Activated T-helper 1 cell treated with anti-CD3 and anti-CD28 coated beads, Interleukin-12 subunit alpha, Interleukin-12 subunit beta, Interleukin-2, Interleukin-4 antibody, amounts not matched to agents 30 ng/mL and 10 ng/mL and 1 ng/mL, durations not matched to agents 14 hours and 24 hours and 36 hours (primary cell): ENCODE measurements around the gene TRIM65. TPM values are rescaled to one million over a fixed set of nuclear protein-coding genes. Genes with fewer than 3 reads are reported as not detected.

ENCODE experiments used
- DNase-seq: peaks from one replicate; pipeline ENCODE4 v3.0.0; 2021; ENCODE audit warnings: low spot score
- H3K27ac Mint-ChIP-seq: one replicate; pipeline ENCODE4 v1.8.0; 2021; ENCODE audit warnings: mild to moderate bottlenecking, mixed read lengths
- H3K27me3 Mint-ChIP-seq: one replicate; pipeline ENCODE4 v1.8.0; 2022; ENCODE audit warnings: mild to moderate bottlenecking, moderate library complexity, mixed read lengths; ENCODE audit not compliant: insufficient read depth
- H3K36me3 Mint-ChIP-seq: one replicate; pipeline ENCODE4 v1.8.0; 2021; ENCODE audit warnings: low read depth, mixed read lengths
- H3K4me1 Mint-ChIP-seq: one replicate; pipeline ENCODE4 v1.8.0; 2021; ENCODE audit warnings: low read depth, mixed read lengths
- H3K4me3 Mint-ChIP-seq: one replicate; pipeline ENCODE4 v1.8.0; 2021; ENCODE audit warnings: mild to moderate bottlenecking, moderate library complexity, mixed read lengths
- H3K9me3 Mint-ChIP-seq: one replicate; pipeline ENCODE4 v1.8.0; 2021; ENCODE audit warnings: mixed read lengths
- intact Hi-C: fragments of 100-400 bp; cut with micrococcal nuclease; formaldehyde crosslinking; loops from one replicate; pipeline ENCODE4 v1.15.1; 2024
- total RNA-seq: library from RNA; stranded (reverse); gene quantifications from 2 replicates; pipeline ENCODE4 v1.2.3, GENCODE V29; 2022

TRIM65 gene
- total RNA-seq, 1 donor from 2014 or later, result 45.0 TPM

GRCh38 chr17:75898791-75899190, 2.0 kb upstream of the TRIM65 start:
- H3K9me3 Mint-ChIP-seq, result no peaks in the 10 kb centered on the region
- H3K4me3 Mint-ChIP-seq, result peak overlapping the region; percentile 15
- H3K27ac Mint-ChIP-seq, result no peak overlapping the region
- no peaks in the 10 kb centered on the region for H3K27me3 Mint-ChIP-seq
- peaks cover 24% of the 10 kb centered on the region for H3K4me1 Mint-ChIP-seq
- H3K36me3 Mint-ChIP-seq, result peaks cover 22% of the 10 kb centered on the region
- no peak for DNase-seq
- intact Hi-C loops, result loop anchor here (5.0 kb wide), 1 partner anchor 121 kb away; a partner anchor contains a TSS

GRCh38 chr17:75898065-75898464, 1.3 kb upstream of the TRIM65 start:
- Mint-ChIP-seq H3K9me3 (no peaks in the 10 kb centered on the region), H3K27me3 (no peaks in the 10 kb centered on the region), H3K27ac (no peak overlapping the region), H3K4me1 (peaks cover 26% of the 10 kb centered on the region), H3K4me3 (peak overlapping the region; percentile 77), H3K36me3 (peaks cover 23% of the 10 kb centered on the region)
- no peak for DNase-seq
- intact Hi-C loops, result loop anchor here (5.0 kb wide), 1 partner anchor 121 kb away; a partner anchor contains a TSS

GRCh38 chr17:75897160-75898019, 639 bp upstream of the TRIM65 start:
- H3K36me3 Mint-ChIP-seq, result peaks cover 23% of the 10 kb centered on the region
- no peaks in the 10 kb centered on the region for H3K27me3 Mint-ChIP-seq
- H3K27ac Mint-ChIP-seq, result peak overlapping the region; percentile 68
- H3K4me3 Mint-ChIP-seq, result peak overlapping the region; percentile 77
- intact Hi-C loops, result loop anchor here (5.0 kb wide), 1 partner anchor 120 kb away; a partner anchor contains a TSS
- no peak for DNase-seq
- no peaks in the 10 kb centered on the region for H3K9me3 Mint-ChIP-seq
- H3K4me1 Mint-ChIP-seq, result peaks cover 26% of the 10 kb centered on the region

- Mint-ChIP-seq H3K36me3 (peaks cover 22% of the 10 kb centered on the region), H3K4me1 (peaks cover 26% of the 10 kb centered on the region), H3K27me3 (no peaks in the 10 kb centered on the region), H3K27ac (peak overlapping the region; percentile 77), H3K4me3 (peak overlapping the region; percentile 91), H3K9me3 (no peaks in the 10 kb centered on the region)
- DNase-seq, result no peak
- intact Hi-C loops, result loop anchor here (1.0 to 5.0 kb wide), 4 partner anchors 9 to 118 kb away; partner anchors contain the start of genes MRPL38 and WBP2
These were observed 1.2 kb downstream of the TRIM65 start for GRCh38 chr17:75895370-75896155.

GRCh38 chr17:75894049-75894733, 2.6 kb downstream of the TRIM65 start:
- Mint-ChIP-seq H3K4me3 (peak overlapping the region; percentile 68), H3K4me1 (peaks cover 35% of the 10 kb centered on the region), H3K36me3 (peaks cover 25% of the 10 kb centered on the region), H3K27ac (peak overlapping the region; percentile 70), H3K9me3 (no peaks in the 10 kb centered on the region), H3K27me3 (no peaks in the 10 kb centered on the region)
- intact Hi-C loops, result no loop called here
- no peak for DNase-seq

- H3K27me3 Mint-ChIP-seq, result no peaks in the 10 kb centered on the region
- peaks cover 35% of the 10 kb centered on the region for H3K4me1 Mint-ChIP-seq
- no peaks in the 10 kb centered on the region for H3K9me3 Mint-ChIP-seq
- intact Hi-C loops, result no loop called here
- peak overlapping the region; percentile 70 for H3K27ac Mint-ChIP-seq
- peaks cover 20% of the 10 kb centered on the region for H3K36me3 Mint-ChIP-seq
- peak overlapping the region; percentile 68 for H3K4me3 Mint-ChIP-seq
- no peak for DNase-seq
These were observed 3.3 kb downstream of the TRIM65 start for GRCh38 chr17:75893305-75894048.

- intact Hi-C loops, result no loop called here
- Mint-ChIP-seq H3K27ac (no peak overlapping the region), H3K9me3 (no peaks in the 10 kb centered on the region), H3K27me3 (no peaks in the 10 kb centered on the region), H3K4me3 (no peak overlapping the region), H3K36me3 (peaks cover 22% of the 10 kb centered on the region), H3K4me1 (peaks cover 34% of the 10 kb centered on the region)
- no peak for DNase-seq
These were observed 4.1 kb downstream of the TRIM65 start for GRCh38 chr17:75892556-75893224.

GRCh38 chr17:75891605-75892555, 4.9 kb downstream of the TRIM65 start:
- Mint-ChIP-seq H3K27ac (no peak overlapping the region), H3K4me3 (no peak overlapping the region), H3K4me1 (peaks cover 28% of the 10 kb centered on the region), H3K27me3 (no peaks in the 10 kb centered on the region), H3K9me3 (no peaks in the 10 kb centered on the region), H3K36me3 (peaks cover 22% of the 10 kb centered on the region)
- intact Hi-C loops, result no loop called here
- no peak for DNase-seq

- no peaks in the 10 kb centered on the region for H3K9me3 Mint-ChIP-seq
- peaks cover 28% of the 10 kb centered on the region for H3K4me1 Mint-ChIP-seq
- H3K27ac Mint-ChIP-seq, result no peak overlapping the region
- intact Hi-C loops, result no loop called here
- no peak for DNase-seq
- H3K36me3 Mint-ChIP-seq, result peaks cover 22% of the 10 kb centered on the region
- H3K4me3 Mint-ChIP-seq, result no peak overlapping the region
- H3K27me3 Mint-ChIP-seq, result no peaks in the 10 kb centered on the region
These were observed 5.6 kb downstream of the TRIM65 start for GRCh38 chr17:75891022-75891604.

- Mint-ChIP-seq H3K9me3 (no peaks in the 10 kb centered on the region), H3K4me3 (no peak overlapping the region), H3K36me3 (peaks cover 13% of the 10 kb centered on the region), H3K27me3 (no peaks in the 10 kb centered on the region), H3K4me1 (peaks cover 17% of the 10 kb centered on the region), H3K27ac (no peak overlapping the region)
- no peak for DNase-seq
- intact Hi-C loops, result no loop called here
These were observed 7.3 kb downstream of the TRIM65 start for GRCh38 chr17:75889454-75889853.

- intact Hi-C loops, result no loop called here
- Mint-ChIP-seq H3K9me3 (no peaks in the 10 kb centered on the region), H3K27me3 (no peaks in the 10 kb centered on the region), H3K4me3 (no peak overlapping the region), H3K27ac (no peak overlapping the region), H3K4me1 (peaks cover 9% of the 10 kb centered on the region), H3K36me3 (peaks cover 10% of the 10 kb centered on the region)
- DNase-seq, result no peak
These were observed 8.3 kb downstream of the TRIM65 start for GRCh38 chr17:75888484-75888883.
